ENCODE results near the gene GPR157. TPM values are rescaled to one million over a fixed set of nuclear protein-coding genes. Genes with fewer than 3 reads are reported as not detected.

Gene GPR157
- total and polyA plus RNA-seq, 10 of the 15 experiments (the other 5 are each of a cell fraction or from before 2014, with no cell fraction given): 0.66 to 15.9 (median 3.1) TPM

DNA sequence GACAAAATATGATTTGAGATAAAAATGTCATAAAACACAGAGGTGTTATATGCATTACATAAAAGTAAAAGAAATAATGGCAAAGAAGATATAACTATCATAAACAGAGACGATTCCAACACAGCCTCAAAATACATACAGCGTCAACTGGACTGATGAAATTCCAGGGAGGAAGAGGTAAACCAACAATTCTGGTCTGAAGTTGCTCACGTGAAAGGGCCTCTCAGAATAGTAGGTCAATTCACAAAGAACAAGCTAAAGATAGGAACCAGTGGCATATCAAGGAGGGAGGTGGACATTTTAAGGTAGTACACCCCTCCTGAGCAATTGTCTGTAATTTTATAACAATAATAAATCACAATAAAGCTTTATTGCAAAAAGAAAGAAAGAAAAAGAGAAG lies 78.1 kb downstream of the GPR157 start:
- SMC1A ChIA-PET (ENCODE audit: uncharacterized antibody, unreplicated experiment): interaction anchor here (0.6 to 1.8 kb wide), 7 partner anchors 9 to 1033 kb away, joined by 3 to 5 read pairs (median 3); no protein-coding TSS in a partner anchor
- intact Hi-C loops (cut with micrococcal nuclease; ENCODE audit: unreplicated experiment): no loop called here
- WGBS (ENCODE audit: insufficient coverage, insufficient replicate concordance, low lambda C conversion rate, missing lambda C conversion rate): 59% methylated on average over 3 of the region's 3 CpGs

More for the DNA sequence above, 78.1 kb downstream of the GPR157 start:
- H3K4me3 ChIP-seq: no peak overlapping the region
- no peaks in the 10 kb centered on the region for H3K4me1 ChIP-seq (ENCODE audit: control insufficient read depth, insufficient read depth, low read length)
- no peaks in the 10 kb centered on the region for H3K79me2 ChIP-seq (ENCODE audit: control insufficient read depth, insufficient read depth, low read length)
- no peak for DNase-seq (ENCODE audit: low read depth, low spot score)
- H3K27me3 ChIP-seq (replicated peaks in 1 of 2; ENCODE audit: control insufficient read depth in 2 of 2, insufficient read depth in 2 of 2, low read length in 1 of 2): no peaks in the 10 kb centered on the region
- no peak for FAIRE-seq
- H3K9ac ChIP-seq (ENCODE audit: control insufficient read depth, insufficient read depth, low read length): no peak overlapping the region
- ChIA-PET CTCF (interaction anchor here (1.0 kb wide), 1 partner anchor 11 kb away, joined by 3 read pairs; no protein-coding TSS in a partner anchor), RAD21 (ENCODE audit: unreplicated experiment) (interaction anchor here (0.6 kb wide), 1 partner anchor 17 kb away, joined by 5 read pairs; no protein-coding TSS in a partner anchor), POLR2A (interaction anchor here (1.0 to 1.4 kb wide), 2 partner anchors 11 to 13 kb away, joined by 3 read pairs; no protein-coding TSS in a partner anchor)
- no peaks in the 10 kb centered on the region for H3K9me3 ChIP-seq (replicated peaks; ENCODE audit: control insufficient read depth, insufficient read depth, low read length)
- H4K20me1 ChIP-seq (ENCODE audit: control insufficient read depth, insufficient read depth): no peaks in the 10 kb centered on the region
- in situ Hi-C loops (cut with MboI): no loop called here
- ATAC-seq: no peak
- BruUV-seq (replicated peaks): no TSS peak
- H3K4me2 ChIP-seq (ENCODE audit: control insufficient read depth, insufficient read depth): no peak overlapping the region
- H3K36me3 ChIP-seq (ENCODE audit: control insufficient read depth in 2 of 2, insufficient read depth in 2 of 2, low read length in 1 of 2): peaks cover 2 to 20% of the 10 kb centered on the region in 2 experiments; a peak in 3 of 4 replicates
- H2AFZ ChIP-seq (ENCODE audit: control insufficient read depth, low read depth, low read length): no peak overlapping the region
- TF ChIP-seq SMC3 (IDR thresholded peaks at IDR 0.05; ENCODE audit: borderline replicate concordance, low read length): no peak
- TF ChIP-seq MXI1 (IDR thresholded peaks at IDR 0.05; ENCODE audit: low read depth, low read length): no peak
- TF ChIP-seq ZNF24 (IDR thresholded peaks at IDR 0.05): no peak
- TF ChIP-seq, protein P1, sequence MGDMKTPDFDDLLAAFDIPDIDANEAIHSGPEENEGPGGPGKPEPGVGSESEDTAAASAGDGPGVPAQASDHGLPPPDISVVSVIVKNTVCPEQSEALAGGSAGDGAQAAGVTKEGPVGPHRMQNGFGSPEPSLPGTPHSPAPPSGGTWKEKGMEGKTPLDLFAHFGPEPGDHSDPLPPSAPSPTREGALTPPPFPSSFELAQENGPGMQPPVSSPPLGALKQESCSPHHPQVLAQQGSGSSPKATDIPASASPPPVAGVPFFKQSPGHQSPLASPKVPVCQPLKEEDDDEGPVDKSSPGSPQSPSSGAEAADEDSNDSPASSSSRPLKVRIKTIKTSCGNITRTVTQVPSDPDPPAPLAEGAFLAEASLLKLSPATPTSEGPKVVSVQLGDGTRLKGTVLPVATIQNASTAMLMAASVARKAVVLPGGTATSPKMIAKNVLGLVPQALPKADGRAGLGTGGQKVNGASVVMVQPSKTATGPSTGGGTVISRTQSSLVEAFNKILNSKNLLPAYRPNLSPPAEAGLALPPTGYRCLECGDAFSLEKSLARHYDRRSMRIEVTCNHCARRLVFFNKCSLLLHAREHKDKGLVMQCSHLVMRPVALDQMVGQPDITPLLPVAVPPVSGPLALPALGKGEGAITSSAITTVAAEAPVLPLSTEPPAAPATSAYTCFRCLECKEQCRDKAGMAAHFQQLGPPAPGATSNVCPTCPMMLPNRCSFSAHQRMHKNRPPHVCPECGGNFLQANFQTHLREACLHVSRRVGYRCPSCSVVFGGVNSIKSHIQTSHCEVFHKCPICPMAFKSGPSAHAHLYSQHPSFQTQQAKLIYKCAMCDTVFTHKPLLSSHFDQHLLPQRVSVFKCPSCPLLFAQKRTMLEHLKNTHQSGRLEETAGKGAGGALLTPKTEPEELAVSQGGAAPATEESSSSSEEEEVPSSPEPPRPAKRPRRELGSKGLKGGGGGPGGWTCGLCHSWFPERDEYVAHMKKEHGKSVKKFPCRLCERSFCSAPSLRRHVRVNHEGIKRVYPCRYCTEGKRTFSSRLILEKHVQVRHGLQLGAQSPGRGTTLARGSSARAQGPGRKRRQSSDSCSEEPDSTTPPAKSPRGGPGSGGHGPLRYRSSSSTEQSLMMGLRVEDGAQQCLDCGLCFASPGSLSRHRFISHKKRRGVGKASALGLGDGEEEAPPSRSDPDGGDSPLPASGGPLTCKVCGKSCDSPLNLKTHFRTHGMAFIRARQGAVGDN (IDR thresholded peaks at IDR 0.05): no peak
- TF ChIP-seq STAT1 (conservative IDR thresholded peaks at IDR 0.05): no peak
- no peak overlapping the region for H3K27ac ChIP-seq (ENCODE audit: control insufficient read depth, insufficient read depth)

MicroRNA genes within 50 kb of the gene (microRNA counts, 767-probe panel; counts per million panel counts)
- microRNA hsa-miR-34a-5p: 4,314 counts per million, percentile 96 among the panel's probes with 10 or more counts

Small RNAs within 50 kb of the gene (small RNA-seq; reads per million reads assigned to genes)
- gene RF00424: not detected

Other genes starting within 250 kb of the GPR157 start
- gene CA6, start 183.2 kb downstream of the GPR157 start, total RNA-seq (2014; rRNA removed): not detected in 2 replicates
- gene CA6, start 183.2 kb downstream of the GPR157 start, total RNA-seq (2014; rRNA removed; fragmentation: Illumina TruSeq; extraction: Trizol): not detected in 2 replicates
- not detected in 2 replicates for gene CA6, start 183.2 kb downstream of the GPR157 start, total RNA-seq (2021)
- gene CA6, start 183.2 kb downstream of the GPR157 start, polyA plus RNA-seq (2011; rRNA removed): not detected in 2 replicates
- gene CA6, start 183.2 kb downstream of the GPR157 start, polyA plus RNA-seq (2014; fragmentation: Illumina TruSeq; extraction: Trizol): not detected in 2 replicates
- gene CA6, start 183.2 kb downstream of the GPR157 start, polyA plus RNA-seq (2014; fragmentation: Nextera tagmentation; extraction: Ambion mirVana): not detected
- not detected in 2 replicates for gene CA6, start 183.2 kb downstream of the GPR157 start, polyA plus RNA-seq (2014; rRNA removed)
- gene CA6, start 183.2 kb downstream of the GPR157 start, polyA plus RNA-seq (2016; fragmentation: Nextera tagmentation; extraction: Ambion mirVana): not detected
- not detected in 2 replicates for gene SLC2A7, start 102.7 kb downstream of the GPR157 start, total RNA-seq (2014; rRNA removed)
- gene SLC2A7, start 102.7 kb downstream of the GPR157 start, total RNA-seq (2014; rRNA removed; fragmentation: Illumina TruSeq; extraction: Trizol): not detected in 2 replicates
- gene SLC2A7, start 102.7 kb downstream of the GPR157 start, total RNA-seq (2021): not detected in 2 replicates
- not detected in 2 replicates for gene SLC2A7, start 102.7 kb downstream of the GPR157 start, polyA plus RNA-seq (2011; rRNA removed)
- gene SLC2A7, start 102.7 kb downstream of the GPR157 start, polyA plus RNA-seq (2014; fragmentation: Illumina TruSeq; extraction: Trizol): not detected in 2 replicates
- gene SLC2A7, start 102.7 kb downstream of the GPR157 start, polyA plus RNA-seq (2014; fragmentation: Nextera tagmentation; extraction: Ambion mirVana): not detected
- not detected in 2 replicates for gene SLC2A7, start 102.7 kb downstream of the GPR157 start, polyA plus RNA-seq (2014; rRNA removed)
- not detected for gene SLC2A7, start 102.7 kb downstream of the GPR157 start, polyA plus RNA-seq (2016; fragmentation: Nextera tagmentation; extraction: Ambion mirVana)
- 20.1 and 24.2 TPM in 2 replicates for gene SLC2A5, start 59.5 kb downstream of the GPR157 start, total RNA-seq (2014; rRNA removed)
- gene SLC2A5, start 59.5 kb downstream of the GPR157 start, total RNA-seq (2014; rRNA removed; fragmentation: Illumina TruSeq; extraction: Trizol): 10.6 and 12.3 TPM in 2 replicates
- 30.9 and 32.3 TPM in 2 replicates for gene SLC2A5, start 59.5 kb downstream of the GPR157 start, total RNA-seq (2021)
- gene SLC2A5, start 59.5 kb downstream of the GPR157 start, polyA plus RNA-seq (2011; rRNA removed): 60.0 and 76.6 TPM in 2 replicates
- gene SLC2A5, start 59.5 kb downstream of the GPR157 start, polyA plus RNA-seq (2014; fragmentation: Illumina TruSeq; extraction: Trizol): 28.7 and 37.7 TPM in 2 replicates
- gene SLC2A5, start 59.5 kb downstream of the GPR157 start, polyA plus RNA-seq (2014; fragmentation: Nextera tagmentation; extraction: Ambion mirVana): 1 to 10 TPM; 4.5 to 5.2 TPM
- 24.7 and 27.4 TPM in 2 replicates for gene SLC2A5, start 59.5 kb downstream of the GPR157 start, polyA plus RNA-seq (2014; rRNA removed)
- gene SLC2A5, start 59.5 kb downstream of the GPR157 start, polyA plus RNA-seq (2016; fragmentation: Nextera tagmentation; extraction: Ambion mirVana): 10 to 100 TPM; 19.9 to 23.5 TPM
- gene H6PD, start 105.7 kb upstream of the GPR157 start, total RNA-seq (2014; rRNA removed): 9.7 and 10.4 TPM in 2 replicates
- 8.1 and 9.4 TPM in 2 replicates for gene H6PD, start 105.7 kb upstream of the GPR157 start, total RNA-seq (2014; rRNA removed; fragmentation: Illumina TruSeq; extraction: Trizol)
- 20.7 TPM in 2 replicates for gene H6PD, start 105.7 kb upstream of the GPR157 start, total RNA-seq (2021)
- gene H6PD, start 105.7 kb upstream of the GPR157 start, polyA plus RNA-seq (2011; rRNA removed): 3.9 and 4.9 TPM in 2 replicates
- 9.9 and 10.1 TPM in 2 replicates for gene H6PD, start 105.7 kb upstream of the GPR157 start, polyA plus RNA-seq (2014; fragmentation: Illumina TruSeq; extraction: Trizol)
- 1 to 10 TPM; 1.2 to 1.4 TPM for gene H6PD, start 105.7 kb upstream of the GPR157 start, polyA plus RNA-seq (2014; fragmentation: Nextera tagmentation; extraction: Ambion mirVana)
- 12.1 and 13.1 TPM in 2 replicates for gene H6PD, start 105.7 kb upstream of the GPR157 start, polyA plus RNA-seq (2014; rRNA removed)
- gene H6PD, start 105.7 kb upstream of the GPR157 start, polyA plus RNA-seq (2016; fragmentation: Nextera tagmentation; extraction: Ambion mirVana): 1 to 10 TPM; 5.9 to 6.0 TPM
- 0.90 and 1.3 TPM in 2 replicates for gene SPSB1, start 163.8 kb upstream of the GPR157 start, total RNA-seq (2014; rRNA removed)
- 0.40 and 0.46 TPM in 2 replicates for gene SPSB1, start 163.8 kb upstream of the GPR157 start, total RNA-seq (2014; rRNA removed; fragmentation: Illumina TruSeq; extraction: Trizol)
- 0.74 and 1.1 TPM in 2 replicates for gene SPSB1, start 163.8 kb upstream of the GPR157 start, total RNA-seq (2021)
- 0.23 and 0.43 TPM in 2 replicates for gene SPSB1, start 163.8 kb upstream of the GPR157 start, polyA plus RNA-seq (2011; rRNA removed)
- 0.46 and 2.1 TPM in 2 replicates for gene SPSB1, start 163.8 kb upstream of the GPR157 start, polyA plus RNA-seq (2014; fragmentation: Illumina TruSeq; extraction: Trizol)
- under 1 TPM in 1 of 2 experiments, not detected in 1; 0.02 TPM for gene SPSB1, start 163.8 kb upstream of the GPR157 start, polyA plus RNA-seq (2014; fragmentation: Nextera tagmentation; extraction: Ambion mirVana)
- gene SPSB1, start 163.8 kb upstream of the GPR157 start, polyA plus RNA-seq (2014; rRNA removed): 0.80 and 2.0 TPM in 2 replicates
- 1 to 10 TPM; 1.2 to 1.4 TPM for gene SPSB1, start 163.8 kb upstream of the GPR157 start, polyA plus RNA-seq (2016; fragmentation: Nextera tagmentation; extraction: Ambion mirVana)